ENCODE data around the gene MEP1A. TPM values are rescaled to one million over a fixed set of nuclear protein-coding genes. Genes with fewer than 3 reads are reported as not detected.

Gene MEP1A
- total and polyA plus RNA-seq, 4 donors = 0.06 to 0.11 (median 0.08) TPM

GRCh38 chr6:46777476-46778346, 15.5 kb upstream of the MEP1A start:
- Histone ChIP-seq H3K4me3 (no peak overlapping the region), H3K36me3 (ENCODE audit: control insufficient read depth in 4 of 4, insufficient read depth in 4 of 4, low read length in 4 of 4) (no peaks in the 10 kb centered on the region), H3K9ac (ENCODE audit: insufficient read depth in 1 of 2, low read length in 2 of 2) (no peak overlapping the region), H3K4me1 (ENCODE audit: control insufficient read depth in 5 of 5, insufficient read depth in 5 of 5, low read length in 5 of 5) (peaks cover 0 to 2% (median 0%) of the 10 kb centered on the region in 5 donors), H3K27me3 (ENCODE audit: control insufficient read depth in 3 of 3, insufficient read depth in 3 of 3, low read length in 2 of 3) (peaks cover 0 to 10% (median 0%) of the 10 kb centered on the region in 3 donors), H3K9me3 (ENCODE audit: control insufficient read depth in 4 of 4, insufficient read depth in 3 of 4, low read length in 3 of 4) (no peaks in the 10 kb centered on the region), H3K27ac (ENCODE audit: low read depth in 1 of 2, low read length in 1 of 2) (no peak overlapping the region)
- 89% methylated on average over 12 of the region's 12 CpGs for WGBS, 2 donors
- DNase-seq = no peak
- no peak for TF ChIP-seq CTCF (IDR thresholded peaks at IDR 0.05; ENCODE audit: control extremely low read depth, extremely low read depth)
- ATAC-seq (ENCODE audit: insufficient read depth, low FRiP score) = no peak

GRCh38 chr6:46781478-46782378, 11.5 kb upstream of the MEP1A start:
- ATAC-seq (ENCODE audit: insufficient read depth, low FRiP score) (no peak), DNase-seq (peak; percentile 66 to 87 (median 84))
- no peaks in the 10 kb centered on the region for H3K4me1 ChIP-seq (ENCODE audit: control insufficient read depth in 5 of 5, insufficient read depth in 5 of 5, low read length in 5 of 5)

GRCh38 chr6:46784535-46784934, 8.7 kb upstream of the MEP1A start:
- Histone ChIP-seq H3K4me3 (no peak overlapping the region), H3K36me3 (ENCODE audit: control insufficient read depth in 4 of 4, insufficient read depth in 4 of 4, low read length in 4 of 4) (no peaks in the 10 kb centered on the region), H3K4me1 (ENCODE audit: control insufficient read depth in 5 of 5, insufficient read depth in 5 of 5, low read length in 5 of 5) (no peaks in the 10 kb centered on the region), H3K9me3 (ENCODE audit: control insufficient read depth in 4 of 4, insufficient read depth in 3 of 4, low read length in 3 of 4) (no peaks in the 10 kb centered on the region), H3K9ac (ENCODE audit: insufficient read depth in 1 of 2, low read length in 2 of 2) (no peak overlapping the region), H3K27me3 (ENCODE audit: control insufficient read depth in 3 of 3, insufficient read depth in 3 of 3, low read length in 2 of 3) (peaks cover 0 to 8% (median 0%) of the 10 kb centered on the region in 3 donors), H3K27ac (ENCODE audit: low read depth in 1 of 2, low read length in 1 of 2) (no peak overlapping the region)
- no peak for TF ChIP-seq CTCF (IDR thresholded peaks at IDR 0.05; ENCODE audit: control extremely low read depth, extremely low read depth)
- no peak for ATAC-seq (ENCODE audit: insufficient read depth, low FRiP score)
- WGBS, 2 donors = 91 to 97% methylated on average over 1 of the region's 1 CpG
- DNase-seq = no peak

More at GRCh38 chr6:46781478-46782378, 11.5 kb upstream of the MEP1A start:
- WGBS, 2 donors = 35 to 36% methylated on average over 6 of the region's 6 CpGs
- H3K27me3 ChIP-seq (ENCODE audit: control insufficient read depth in 3 of 3, insufficient read depth in 3 of 3, low read length in 2 of 3) = peaks cover 0 to 13% (median 0%) of the 10 kb centered on the region in 3 donors
- no peak overlapping the region for H3K4me3 ChIP-seq
- no peaks in the 10 kb centered on the region for H3K9me3 ChIP-seq (ENCODE audit: control insufficient read depth in 4 of 4, insufficient read depth in 3 of 4, low read length in 3 of 4)
- H3K27ac ChIP-seq (ENCODE audit: low read depth in 1 of 2, low read length in 1 of 2) = no peak overlapping the region
- H3K9ac ChIP-seq (ENCODE audit: insufficient read depth in 1 of 2, low read length in 2 of 2) = no peak overlapping the region
- no peaks in the 10 kb centered on the region for H3K36me3 ChIP-seq (ENCODE audit: control insufficient read depth in 4 of 4, insufficient read depth in 4 of 4, low read length in 4 of 4)
- peak; percentile 41 for TF ChIP-seq CTCF (IDR thresholded peaks at IDR 0.05; ENCODE audit: control extremely low read depth, extremely low read depth)
